DMS53 treated with DMSO at 0.1 percent for 48 hours (cell line): ENCODE results near the gene APOL2.
"Not testable (repeated sequence)": the region's sequence is repeated elsewhere in the genome, so short reads cannot be mapped to it uniquely, and the experiment has no call there.

Source experiments
- DNase-seq: peaks from one replicate; lab custom pipeline; 2025; ENCODE audit not compliant: unreplicated experiment; lab: John Stamatoyannopoulos, UW

APOL2 gene

DNA sequence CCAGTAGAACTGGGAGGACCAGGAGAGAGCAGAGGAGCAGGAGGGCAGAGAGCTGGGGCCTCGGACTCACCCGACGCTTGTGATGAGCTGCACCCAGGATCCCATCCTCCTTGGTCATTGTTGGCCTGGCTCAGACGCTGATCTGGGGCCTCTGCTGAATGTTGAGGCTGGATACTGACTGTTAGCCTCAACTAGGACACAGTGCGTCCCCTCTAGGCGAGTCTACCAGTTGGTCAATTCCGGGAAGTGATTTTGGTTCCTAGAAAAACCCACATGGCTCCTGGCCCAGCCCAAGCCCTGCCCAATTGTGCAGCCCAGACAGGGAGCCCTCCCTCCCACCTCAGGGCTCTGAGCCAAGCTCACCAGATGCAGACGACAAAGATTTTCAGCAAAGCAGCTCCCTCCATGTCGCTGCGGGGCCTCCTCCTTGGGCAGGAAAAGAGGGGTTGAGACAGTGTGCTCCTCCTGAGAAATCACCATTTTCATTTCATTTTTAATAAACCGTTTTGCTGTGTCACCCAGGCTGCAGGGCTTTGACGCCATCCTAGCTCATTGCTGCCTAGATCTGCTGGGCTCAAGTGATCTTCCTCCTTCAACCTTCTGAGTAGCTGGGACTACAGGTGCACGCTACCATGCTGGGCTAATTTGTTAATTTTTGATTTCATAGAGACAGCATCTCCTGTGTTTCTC, 37.6 kb downstream of the APOL2 start, which contains the start of gene APOL4:
Gene APOL4, minus strand, starts transcription at position 180 of the 690 bp plus-strand sequence. Its CDS starts 75 bp downstream, at position 105.
- no peak for DNase-seq

DNA sequence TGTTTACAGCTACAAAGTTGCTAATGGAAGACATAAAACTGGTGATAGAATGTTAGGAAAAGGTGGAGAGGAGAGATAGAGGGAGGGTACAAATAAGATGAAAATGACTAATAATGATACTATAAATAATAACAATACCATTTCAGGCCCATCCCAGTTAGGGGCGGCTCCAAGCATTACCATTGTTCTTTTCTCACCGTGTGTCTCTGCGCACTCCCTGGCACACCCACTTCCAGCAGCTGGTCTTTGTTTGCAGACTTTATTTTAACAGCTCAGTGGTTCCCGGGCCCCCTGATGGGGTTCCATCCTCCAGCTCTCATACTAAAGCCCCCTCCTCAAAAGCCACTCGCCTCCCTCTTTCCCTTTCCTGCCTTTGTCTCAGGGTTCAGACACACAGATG, 38.3 kb downstream of the APOL2 start:
- DNase-seq = not testable (repeated sequence)

DNA sequence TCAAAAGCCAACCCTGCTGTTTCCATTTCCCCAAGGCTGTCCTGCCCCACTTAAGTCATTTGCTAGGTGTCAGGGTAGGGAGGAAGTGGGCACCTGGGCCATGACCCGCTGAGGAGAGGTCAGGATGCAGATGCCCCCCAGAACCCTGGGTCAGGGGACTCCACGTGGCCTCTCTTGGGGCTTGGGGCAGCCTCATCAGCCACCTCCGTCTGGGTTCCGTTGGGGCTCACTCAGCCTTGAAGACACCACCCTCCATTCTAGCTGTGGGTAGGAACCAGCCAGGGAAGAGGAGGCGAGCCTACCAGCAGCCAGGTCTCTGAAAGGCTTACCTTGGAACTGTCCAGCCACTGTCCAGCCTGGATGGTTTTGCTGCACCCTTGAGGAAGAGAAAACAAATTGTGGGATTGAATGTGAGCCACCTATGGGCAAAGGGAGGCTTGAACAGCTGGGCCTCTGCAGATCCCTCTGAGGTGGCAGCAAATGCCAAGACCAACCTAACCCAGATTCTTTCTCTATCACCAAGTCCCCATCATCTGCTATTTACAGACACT, 40.3 kb downstream of the APOL2 start:
- no peak for DNase-seq

DNA sequence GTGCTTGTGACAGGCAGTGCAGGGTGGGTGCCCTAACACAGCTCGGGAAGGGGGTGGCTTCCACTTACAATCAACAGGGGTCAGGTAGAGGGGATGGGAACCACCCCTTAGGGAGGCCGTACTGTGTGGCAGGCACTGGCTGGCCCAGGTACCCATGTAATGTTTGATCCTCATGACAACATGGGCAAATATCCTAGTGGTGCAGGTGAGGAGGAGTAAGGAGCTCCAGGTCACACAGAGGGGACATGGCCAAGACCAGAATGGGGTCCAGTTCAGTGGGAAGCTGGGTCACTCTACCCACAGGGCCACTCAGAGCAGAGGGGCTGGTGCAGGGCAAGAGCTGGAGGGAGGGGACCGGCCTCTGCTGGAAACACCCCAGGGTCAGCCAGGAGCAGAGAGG, 40.8 kb downstream of the APOL2 start:
- no peak for DNase-seq

DNA sequence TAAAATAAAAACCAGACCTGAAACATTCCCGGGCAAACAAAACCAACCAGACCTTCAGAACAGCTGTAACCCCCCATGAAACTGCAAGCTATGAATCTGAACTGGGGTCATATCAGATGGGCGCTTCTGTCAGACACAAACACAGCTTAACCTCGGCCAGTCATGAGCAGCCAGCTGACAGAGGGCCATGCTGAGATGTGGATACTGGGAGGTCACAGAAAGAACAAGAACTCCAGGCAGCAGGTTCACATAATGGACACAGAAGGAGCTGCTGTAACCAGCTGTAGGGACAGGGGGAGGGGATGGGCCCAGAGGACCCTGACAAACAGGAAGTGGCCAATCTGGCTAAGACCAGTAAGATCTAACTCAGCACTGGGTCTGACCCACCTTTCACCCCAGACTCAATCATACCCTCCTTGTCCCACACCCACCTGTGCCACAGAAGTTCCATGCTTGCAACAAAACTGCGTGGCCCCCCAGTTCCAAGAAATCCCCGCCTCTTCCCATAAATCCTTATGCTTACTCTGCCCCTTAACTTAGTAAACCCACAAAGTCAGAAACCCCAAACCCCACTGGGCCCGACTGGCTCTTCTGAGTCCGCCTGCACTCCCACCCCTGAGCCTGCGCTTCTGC, 41.7 kb downstream of the APOL2 start:
- DNase-seq = no peak

- DNase-seq = no peak
Observed at GRCh38 chr22:36197065-36197440, 42.3 kb downstream of the APOL2 start.

GRCh38 chr22:36196254-36197064, 42.9 kb downstream of the APOL2 start:
- DNase-seq = no peak

- no peak for DNase-seq
Observed at GRCh38 chr22:36194971-36195370, 44.4 kb downstream of the APOL2 start.

DNA sequence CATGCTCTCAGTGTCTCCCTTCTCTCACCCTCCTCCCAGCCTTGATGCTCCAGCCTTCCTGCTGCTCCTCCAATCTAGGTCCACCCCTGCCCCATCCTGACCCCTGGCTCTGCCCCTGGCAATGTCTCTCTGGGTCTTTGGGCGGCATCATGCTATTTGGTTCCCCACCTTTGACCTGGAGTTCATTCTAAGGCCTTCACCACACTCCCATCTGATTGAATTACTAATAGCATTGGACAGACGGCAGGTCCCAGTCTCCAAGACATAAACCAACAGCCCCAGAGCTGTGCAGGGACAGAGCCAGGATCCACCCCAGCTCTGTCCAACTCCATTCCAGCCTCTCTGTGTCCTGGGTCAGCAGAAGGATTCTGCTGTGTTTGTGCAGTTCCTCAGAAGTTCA, 44.9 kb downstream of the APOL2 start:
- DNase-seq = no peak

- no peak for DNase-seq
Observed at GRCh38 chr22:36193577-36193976, 45.8 kb downstream of the APOL2 start.

DNA sequence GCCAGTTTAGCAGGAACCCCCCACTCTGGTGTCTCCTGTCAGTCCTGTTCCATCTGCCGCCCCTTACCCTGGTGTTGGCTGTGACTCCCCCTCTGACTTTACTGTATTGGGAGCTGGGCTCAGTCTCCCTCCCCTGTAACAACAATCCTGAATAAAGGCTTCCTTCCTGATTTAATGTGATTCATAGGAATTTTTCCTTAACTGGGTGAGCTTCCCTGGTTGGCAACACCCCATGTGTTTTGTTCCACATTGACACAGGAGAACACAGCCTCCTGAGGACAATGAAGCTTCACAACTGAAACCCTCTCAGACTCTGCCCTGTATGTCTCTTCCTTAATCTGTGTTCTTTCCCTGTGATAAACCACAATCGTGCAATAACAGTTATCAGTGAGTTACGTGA, 46.2 kb downstream of the APOL2 start:
- DNase-seq = no peak

GRCh38 chr22:36192542-36192941, 46.8 kb downstream of the APOL2 start:
- DNase-seq = no peak

GRCh38 chr22:36191106-36191836, 48.1 kb downstream of the APOL2 start:
- no peak for DNase-seq

GRCh38 chr22:36187862-36188261, 51.5 kb downstream of the APOL2 start:
- not testable (repeated sequence) for DNase-seq

GRCh38 chr22:36185828-36186624, 53.3 kb downstream of the APOL2 start:
- no peak for DNase-seq

DNA sequence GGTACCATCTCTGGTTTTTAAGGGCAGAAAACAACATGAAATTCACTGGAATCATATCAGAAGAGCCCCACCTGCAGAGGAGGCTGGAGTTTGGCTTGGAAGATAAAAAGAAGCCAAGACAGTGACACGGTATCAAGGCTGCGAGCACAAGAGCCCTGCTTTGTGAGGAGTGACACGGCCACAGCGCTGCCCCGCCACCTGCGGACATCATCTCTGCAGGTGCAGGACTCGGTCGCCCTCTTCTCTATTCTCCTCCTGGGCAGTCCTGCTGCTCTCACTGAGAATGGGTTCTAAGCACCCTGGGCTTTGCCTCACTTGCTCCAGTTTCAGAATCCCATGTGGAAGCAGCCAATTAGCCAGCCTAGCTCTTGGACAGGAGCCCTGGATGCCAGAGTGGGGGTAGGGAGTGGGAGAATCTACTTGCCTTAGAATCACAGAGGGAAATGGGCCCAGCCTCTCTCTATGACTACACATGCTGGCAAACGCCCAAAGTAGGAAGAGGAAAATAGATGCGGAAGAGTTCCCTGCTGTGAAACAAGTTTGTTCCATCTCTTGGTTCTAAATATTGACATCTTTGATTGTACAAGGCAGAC, 54.8 kb downstream of the APOL2 start:
- DNase-seq = no peak

- no peak for DNase-seq
Observed at GRCh38 chr22:36183446-36183845, 55.9 kb downstream of the APOL2 start.

DNA sequence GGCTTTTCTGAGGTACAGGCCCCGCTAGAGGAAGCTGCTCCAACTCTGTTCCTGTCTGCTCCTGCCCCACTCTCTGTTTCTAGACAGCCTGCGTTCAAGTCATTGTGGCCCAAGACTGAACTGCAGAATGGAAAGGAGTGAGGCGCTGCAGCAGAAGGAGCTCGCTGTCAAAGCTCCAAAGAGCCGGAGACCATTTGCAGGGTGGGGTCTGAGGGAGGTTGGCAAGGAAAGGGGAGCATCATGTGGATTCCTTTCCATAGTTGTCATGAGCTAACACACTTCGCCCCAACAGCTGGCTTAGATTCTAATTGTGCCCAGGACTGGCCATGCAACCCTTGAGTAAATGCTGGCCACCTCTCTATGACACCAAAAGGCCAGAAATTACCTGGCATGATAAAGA, 56.5 kb downstream of the APOL2 start:
- DNase-seq = no peak

- no peak for DNase-seq
Observed at GRCh38 chr22:36182056-36182455, 57.3 kb downstream of the APOL2 start.

- DNase-seq = no peak
Observed at GRCh38 chr22:36180928-36181327, 58.4 kb downstream of the APOL2 start.
